GM19438 (cell line): ENCODE data around the gene ZNF609.

Source experiments
- ATAC-seq: cut with Tn5 transposase; IDR thresholded peaks from one replicate; pipeline ENCODE4 v1.9.1; 2021; ENCODE audit warnings: low read depth; ENCODE audit not compliant: unreplicated experiment

The ZNF609 gene

DNA sequence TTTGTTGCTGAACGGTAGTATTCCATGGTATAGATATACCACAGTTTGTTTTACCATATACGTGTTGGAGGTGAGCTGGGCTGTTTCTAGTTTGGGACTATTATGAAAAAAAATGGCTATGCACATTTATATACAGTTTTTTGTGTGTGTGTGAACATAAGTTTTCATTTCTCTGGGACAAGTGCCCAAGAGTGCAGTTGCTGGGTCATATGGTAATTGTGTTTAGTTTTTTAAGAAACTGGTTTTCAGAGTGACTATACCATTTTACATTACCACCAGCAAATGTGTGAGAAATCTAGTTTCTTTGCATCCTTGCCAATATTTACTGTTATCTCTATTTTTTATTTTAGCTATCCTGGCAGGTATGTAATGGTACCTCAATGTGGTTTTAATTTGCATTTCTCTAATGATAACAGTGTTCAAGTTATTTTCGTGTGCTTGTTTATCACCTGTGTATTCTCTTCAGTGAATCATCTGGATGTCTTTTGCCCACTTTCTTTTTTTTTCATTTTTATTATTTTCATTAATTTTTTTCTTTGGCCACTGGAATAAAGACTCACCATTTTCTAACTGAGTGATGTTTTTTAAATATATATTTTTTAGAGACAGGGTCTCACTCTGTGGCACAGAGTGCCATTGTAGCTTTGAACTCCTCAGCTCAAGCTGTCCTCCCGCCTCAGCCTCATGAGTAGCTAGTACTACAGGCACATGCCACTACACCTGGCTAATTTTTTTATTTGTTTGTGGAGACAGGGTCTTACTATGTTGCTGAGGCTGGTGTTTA, 75.3 kb downstream of the ZNF609 start:
- no peak for ATAC-seq

DNA sequence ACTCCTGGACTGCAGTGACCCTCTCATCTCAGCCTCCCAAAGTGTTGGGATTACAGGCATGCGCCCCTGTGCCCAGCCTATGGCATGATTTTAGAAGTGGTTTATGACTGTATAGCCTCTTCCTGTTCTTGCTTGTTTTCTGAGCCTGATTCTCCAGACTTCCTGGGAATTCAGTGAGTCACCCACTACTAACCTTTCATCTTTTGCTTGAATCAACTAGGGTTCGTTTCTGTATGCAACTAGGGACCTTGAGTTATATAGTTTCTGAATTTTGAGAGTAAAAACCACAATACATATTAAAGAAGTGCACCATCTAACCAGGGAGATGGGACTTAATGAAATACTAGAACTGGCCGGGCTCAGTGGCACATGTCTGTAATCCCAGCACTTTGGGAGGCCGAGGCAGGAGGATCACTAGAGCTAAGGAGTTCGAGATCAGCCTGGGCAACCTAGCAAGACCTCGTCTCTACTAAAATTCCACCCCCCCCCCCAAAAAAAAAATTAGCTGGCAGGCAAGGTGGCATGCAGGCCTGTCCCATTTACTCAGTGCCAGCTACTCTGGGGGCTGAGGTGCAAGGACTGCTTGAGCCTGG, 76.0 kb downstream of the ZNF609 start:
- ATAC-seq: no peak

DNA sequence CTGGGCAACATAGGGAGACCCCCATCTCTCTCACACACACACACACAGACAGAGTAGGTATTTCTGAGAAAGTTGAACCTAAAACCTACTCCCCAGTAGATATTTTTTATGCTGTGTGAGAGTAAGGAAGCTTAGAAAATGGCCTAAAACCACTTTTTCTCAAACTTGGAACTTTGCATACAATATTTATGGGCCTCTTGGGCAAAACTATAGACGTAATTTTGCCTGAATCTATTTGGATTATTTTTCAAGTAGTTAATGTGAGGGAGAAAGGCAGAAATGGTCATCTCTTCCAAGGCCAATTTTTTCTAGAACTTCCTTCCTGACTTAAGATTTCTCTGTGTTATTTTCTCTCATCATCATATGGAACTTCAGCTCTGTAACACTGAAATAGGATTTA, 81.7 kb downstream of the ZNF609 start:
- ATAC-seq: no peak

DNA sequence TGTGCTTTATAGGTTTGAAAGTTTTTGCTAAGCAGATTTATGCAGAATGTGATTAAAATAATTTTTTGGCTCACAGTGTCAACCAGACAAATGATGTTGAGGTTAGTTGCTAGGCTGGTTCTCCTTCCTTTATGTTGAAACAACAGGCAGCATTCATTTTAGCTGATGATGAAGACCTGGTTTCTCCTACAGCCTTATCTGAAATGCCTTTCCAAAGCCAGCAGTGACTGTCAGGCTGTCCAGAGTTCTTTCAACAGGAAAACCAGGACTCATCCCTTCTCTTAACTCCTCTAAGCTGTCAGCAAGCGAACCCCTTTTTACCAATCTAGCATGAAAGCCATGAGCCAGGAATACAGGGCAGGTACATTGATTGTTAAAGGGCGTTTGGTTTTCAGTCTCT, 84.1 kb downstream of the ZNF609 start:
- no peak for ATAC-seq

DNA sequence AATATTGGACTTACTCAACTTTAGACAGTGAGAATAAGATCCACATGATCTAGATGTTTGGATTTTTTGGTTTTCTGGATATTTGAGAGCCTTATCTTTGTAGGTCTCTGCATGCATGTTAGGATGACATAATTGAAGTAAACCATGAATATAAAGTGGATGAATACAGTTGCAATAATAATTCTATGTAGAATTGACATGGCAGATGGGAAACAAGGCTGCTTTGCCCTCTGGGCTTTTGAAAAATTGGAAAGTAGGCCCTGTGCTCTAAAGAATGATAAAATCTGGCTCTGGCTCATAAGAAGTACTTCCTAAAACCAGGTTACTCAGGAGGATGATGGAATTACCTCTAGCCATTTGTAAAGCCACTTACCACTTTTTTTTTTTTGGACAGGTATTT, 86.9 kb downstream of the ZNF609 start:
- ATAC-seq: no peak

DNA sequence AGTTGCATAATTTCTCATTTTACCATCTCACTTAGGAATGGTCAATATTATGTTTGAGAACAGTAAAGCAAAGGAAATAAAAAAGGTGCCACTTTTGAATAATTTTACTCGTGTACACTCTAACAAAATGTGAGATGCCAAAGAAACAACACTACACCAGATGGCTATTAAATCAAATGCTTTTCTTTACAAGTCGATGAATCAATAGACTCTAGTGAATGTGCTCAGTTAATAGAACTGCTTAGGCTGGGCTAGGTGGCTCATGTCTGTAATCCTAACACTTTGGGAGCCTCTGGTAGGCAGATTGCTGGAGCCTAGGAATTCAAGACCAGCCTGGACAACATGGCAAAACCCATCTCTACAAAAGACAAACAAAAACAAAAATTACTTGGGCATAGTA, 87.9 kb downstream of the ZNF609 start:
- no peak for ATAC-seq

DNA sequence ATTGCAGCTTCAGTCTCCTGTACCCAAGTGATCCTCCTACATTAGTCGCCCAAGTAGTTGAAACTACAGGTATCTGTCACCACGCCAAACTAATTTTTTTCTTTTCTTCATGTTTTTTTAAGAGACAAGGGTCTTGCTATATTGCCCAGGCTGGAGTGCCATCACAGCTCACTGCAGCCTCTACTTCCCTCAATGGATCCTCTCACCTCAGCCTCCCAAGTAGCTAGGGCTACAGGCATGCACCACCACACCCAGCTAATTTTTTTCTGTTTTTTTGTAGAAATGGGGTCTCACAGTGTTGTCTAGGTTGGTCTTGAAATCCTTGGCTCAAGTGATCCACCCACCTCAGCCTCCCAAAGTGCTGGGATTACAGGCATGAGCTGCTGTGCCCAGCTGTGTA, 89.5 kb downstream of the ZNF609 start:
- ATAC-seq: no peak

DNA sequence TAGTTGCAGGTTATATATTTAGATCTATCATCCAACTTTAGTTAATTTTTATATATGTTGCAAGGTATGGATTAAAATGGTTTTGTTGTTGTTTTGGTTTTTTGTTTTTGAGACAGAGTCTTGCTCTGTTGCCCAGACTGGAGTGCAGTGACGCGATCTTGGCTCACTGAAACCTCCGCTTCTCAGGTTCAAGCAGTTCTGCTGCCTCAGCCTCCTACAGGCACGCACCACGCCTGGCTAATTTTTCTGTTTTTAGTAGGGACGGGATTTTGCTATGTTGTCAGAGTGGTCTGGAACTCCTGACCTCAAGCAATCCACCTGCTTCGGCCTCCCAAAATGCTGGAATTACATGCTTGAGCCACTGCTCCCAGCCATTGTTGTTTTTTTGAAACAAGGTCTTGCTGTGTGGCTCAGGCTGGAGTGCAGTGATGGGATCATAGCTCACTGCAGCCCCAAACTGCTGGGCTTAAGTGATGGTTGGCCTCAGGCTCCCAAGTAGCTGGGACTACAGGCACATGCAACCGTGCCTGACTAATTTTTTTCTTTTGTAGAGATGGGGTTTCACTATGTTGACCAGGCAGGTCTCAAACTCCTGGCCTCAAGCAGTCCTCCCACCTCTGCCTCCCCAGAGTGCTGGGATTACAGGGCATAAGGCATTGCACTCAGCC, 92.0 kb downstream of the ZNF609 start:
- no peak for ATAC-seq

DNA sequence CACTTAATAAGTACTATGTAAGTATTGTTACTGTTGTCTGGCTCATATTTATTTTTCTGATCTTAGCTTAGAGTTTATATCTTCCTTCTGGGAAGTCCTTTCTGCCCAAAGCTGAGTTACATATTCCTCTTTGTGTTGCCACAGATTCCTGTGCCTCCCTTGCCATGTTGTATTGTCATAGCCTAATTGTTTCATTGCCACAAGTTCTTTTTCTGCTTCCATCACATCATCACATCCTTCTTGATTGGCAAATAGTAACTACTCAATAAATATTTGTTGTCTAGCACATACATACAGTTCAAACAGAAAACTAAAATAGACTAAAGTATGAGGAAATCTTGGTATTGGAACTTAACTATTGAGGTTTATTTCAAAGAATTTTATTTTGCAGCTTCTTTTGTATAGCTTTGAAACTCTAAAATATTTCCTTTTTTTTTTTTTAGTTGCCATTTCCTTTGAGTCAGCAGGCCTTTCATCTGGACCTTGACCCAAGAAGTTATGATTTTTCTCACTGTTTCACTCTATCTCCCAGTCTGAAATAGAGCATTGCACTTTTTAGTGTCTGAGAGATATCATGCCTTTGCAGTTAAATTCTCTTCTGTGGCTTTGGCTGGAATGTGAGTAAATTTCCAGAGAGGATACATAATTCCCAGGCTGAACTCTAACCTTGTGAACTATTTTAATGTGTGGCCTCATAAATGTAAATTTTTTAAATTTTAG, 98.2 kb downstream of the ZNF609 start:
- ATAC-seq: no peak

DNA sequence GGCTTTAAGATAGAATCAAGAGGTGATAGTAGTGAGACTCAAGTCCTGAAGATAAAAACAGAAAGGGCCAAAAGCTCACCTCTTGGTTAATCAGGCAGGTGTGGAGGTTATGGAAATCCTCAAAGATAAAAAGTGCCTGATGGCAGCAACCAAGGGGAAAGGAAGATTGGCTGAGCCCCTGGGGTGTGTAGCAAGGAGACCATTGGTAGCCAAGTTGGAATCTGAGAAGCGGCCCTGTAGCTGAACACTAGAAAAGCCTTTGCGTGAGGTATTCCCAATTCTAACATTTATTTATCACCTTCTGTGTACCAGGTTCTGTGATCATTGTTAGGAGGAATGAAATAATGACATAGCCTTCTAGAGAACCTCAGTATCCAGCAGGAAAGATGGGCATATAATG, 98.9 kb downstream of the ZNF609 start:
- ATAC-seq: no peak

DNA sequence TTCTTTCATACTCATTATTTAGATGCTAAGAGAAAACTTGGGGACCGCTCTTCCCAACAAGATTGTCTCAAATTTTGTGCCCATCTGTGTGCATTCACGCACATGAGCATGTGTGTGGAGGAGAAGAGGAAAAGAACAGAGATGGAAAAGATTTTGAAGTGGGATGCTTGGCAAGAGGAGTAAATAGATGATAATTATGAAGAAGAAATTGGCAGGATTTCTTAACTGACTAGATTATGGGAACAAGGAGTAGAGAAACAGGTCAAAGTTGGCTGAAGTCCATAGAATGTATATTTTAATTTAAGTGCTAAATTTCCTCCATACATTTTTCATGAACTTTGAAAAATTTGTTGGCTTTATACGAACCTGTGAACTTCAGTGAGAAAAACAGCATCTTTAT, 100.1 kb downstream of the ZNF609 start:
- ATAC-seq: no peak

DNA sequence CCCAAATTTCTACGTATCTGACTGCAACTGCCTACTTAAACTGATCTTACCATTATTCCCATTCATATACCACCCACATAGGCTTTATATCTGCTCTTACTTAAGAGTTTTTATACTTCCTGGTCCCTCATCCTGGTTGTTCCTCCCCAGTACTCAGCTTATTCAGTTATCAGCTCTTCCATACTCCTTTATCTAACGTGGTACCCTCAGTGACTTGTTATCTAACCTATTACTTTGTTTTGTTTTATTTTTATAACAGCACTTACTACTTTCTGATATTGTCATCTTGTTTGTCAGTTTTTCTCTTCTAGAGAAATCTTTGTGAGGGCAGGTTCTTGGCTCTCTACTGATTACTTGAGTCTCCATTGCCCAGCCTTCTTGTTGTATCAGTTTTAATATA, 100.6 kb downstream of the ZNF609 start:
- ATAC-seq: no peak

DNA sequence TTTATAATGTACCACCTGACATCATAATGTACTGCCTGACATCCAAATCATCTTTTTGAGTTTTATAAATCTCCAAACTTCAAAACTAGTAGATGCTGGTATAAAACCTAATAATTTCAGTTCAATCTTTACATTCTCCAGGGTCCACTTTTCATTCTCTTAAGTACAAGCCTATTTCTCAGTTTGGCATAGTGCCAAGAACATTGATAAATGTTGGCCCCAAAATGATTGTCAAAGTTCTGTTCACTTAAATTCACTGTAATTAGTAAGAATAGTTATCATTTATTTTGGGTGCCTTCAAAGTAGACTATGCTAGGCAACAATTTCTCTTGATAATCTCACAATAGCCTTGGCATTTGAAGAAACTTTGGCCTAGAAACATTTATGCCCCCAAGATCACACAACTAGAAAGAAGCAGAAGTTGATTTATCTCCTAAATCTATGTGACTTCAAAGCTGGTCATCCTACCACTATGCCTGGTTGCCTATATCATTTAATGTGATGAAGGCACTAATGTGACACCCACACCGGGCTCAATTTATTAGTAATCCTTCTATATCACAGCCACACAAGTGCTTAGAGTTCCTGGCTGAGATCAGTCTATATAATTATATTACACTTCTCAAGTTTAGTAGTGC, 101.7 kb downstream of the ZNF609 start:
- no peak for ATAC-seq

DNA sequence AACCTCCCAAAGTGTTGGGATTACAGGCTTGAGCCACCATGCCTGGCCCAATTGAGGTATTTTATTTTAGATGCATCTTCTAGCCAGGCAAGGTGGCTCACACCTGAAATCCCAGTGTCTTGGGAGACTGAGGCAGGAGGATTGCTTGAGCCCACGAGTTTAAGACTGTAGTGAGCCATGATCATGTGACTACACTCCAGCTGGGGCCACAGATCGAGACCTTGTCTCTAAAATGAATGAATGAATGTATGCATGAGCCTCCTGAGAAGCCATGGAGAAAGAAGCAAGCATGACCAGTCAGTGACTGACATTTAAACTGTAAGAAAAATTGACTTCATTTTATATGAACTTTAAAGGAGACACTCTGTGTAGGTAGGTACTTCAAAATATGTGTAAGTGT, 105.7 kb downstream of the ZNF609 start:
- ATAC-seq: no peak

DNA sequence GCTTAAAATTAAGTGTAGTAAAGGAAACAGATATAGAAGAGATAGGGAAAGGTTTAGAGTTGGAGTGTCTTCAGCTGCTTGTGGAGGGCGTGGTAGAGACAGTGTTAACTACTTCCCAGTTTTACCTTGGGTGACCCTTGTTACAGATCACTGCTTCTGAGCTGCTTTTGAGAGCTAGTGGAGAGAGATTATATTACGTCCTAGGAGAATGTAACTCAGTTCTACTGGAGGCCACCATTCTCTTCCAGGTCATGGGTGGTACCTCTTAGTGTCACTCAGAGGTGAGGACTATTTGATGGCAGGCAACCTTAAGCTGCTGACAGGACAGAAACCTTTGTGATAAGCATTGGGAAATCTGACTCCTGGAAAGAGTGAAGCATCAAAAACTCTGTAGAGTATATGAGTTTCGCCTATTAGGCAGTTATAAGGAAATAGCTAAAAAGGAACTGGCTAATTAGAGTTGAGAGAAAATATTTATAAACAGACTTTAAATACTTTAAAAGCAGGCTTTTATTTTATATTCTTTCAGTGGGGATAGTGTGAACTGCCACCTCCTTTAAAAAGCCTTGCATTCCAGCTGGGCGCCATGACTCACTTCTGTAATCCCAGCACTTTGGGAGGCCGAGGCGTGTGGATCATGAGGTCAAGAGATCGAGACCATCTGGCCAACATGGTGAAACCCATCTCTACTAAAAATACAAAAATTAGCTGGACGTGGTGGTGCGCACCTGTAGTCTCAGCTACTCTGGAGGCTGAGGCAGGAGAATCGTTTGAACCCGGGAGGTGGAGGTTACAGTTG, 106.5 kb downstream of the ZNF609 start:
- no peak for ATAC-seq

DNA sequence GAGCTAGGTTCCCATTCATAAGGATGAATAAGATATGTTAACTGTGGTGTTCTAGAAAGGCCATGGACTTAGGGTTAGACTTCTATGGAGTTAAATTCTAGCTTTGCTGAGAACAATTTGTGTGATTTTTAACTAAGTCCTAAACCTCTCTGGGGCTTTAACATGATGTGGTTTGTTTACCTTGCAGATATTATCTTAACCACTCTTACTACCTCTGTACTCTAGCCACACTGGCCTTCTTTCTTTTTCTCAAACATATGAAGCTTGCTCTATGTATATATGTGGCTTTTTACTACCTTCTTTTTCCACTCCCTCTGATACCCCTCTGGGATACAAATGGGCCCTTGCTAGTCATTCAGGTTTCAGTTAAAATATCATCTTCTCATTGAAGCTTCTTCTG, 108.4 kb downstream of the ZNF609 start:
- ATAC-seq: no peak

DNA sequence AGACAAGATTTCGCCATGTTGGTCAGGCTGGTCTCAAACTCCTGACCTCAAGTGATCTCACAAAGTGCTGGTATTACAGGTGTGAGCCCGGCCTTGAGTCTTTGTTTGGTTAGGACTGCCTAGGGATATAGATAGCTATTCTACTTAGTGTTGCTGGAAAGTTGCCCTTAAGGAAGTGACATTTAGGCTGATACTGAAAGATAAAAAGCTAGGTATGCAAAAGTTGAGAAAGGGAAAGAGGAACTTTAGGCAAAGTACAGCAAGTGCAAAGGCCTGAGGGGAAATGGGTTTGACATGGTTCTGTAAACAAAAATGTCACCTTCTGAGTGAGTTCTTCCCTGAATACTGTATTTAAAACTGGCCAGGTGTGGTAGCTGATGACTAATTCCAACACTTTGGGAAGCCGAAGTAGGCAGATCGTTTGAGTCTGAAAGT, 111.5 kb downstream of the ZNF609 start:
- ATAC-seq: peak; percentile 73

DNA sequence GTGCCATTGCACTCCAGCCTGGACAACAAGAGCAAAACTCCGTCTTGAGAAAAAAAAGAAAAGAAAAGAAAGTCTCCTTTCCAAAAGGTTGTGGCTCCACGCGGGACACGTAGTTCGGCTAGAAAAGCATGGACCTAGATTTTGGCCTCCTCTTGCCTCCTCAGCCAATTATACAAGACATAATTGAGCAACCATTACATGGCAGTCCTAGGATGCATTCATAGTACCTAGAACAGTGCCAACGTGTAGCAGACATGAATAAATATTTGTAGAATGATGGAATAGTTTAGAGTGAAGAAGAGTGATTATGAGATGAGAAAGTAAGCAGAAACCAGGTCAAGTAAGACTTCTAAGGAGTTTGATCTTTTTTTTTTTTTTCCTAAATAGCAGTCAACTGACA, 112.5 kb downstream of the ZNF609 start:
- ATAC-seq: no peak

DNA sequence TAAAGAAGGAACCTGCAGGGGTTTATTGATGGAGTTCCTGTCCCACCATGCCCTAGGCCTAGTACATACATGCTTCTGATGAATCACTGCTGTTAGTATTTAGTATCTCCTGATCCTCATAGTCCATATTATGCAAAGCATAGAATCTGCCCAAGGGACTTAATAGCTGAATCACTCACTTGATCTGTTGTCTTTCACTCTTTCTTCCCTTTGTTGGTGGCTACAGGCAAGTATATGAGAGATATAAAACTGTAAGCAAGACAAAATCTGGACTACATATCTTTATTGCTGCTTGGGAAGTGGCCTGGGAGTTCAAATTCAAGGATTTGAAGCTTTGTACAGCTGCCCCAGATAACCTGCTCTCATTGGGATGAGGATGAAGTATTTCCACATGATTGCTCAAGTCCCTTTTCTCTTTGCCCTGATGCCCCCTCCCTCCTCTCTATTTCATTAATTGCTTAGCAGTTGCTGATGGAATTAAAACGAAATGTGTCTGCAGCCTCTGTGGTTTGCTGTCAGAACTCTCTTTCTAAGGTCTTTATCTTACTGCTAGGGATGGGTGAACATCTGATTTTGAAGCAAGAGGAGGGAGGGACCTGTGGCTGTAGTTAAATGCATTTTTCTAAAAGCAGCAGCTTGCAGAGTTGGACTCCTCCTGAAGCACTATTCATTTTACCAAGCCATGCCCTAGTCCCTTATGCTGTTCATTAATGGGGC, 114.1 kb downstream of the ZNF609 start:
- no peak for ATAC-seq
